MM.1S (cell line): ENCODE data around the gene IGFL1.

Source experiments
- EZH2 ChIP-seq: fragments of 300-600 bp; sonication (generic); optimal IDR thresholded peaks from 2 replicates; pipeline ENCODE3; 2017; ENCODE audit warnings: low read depth, mild to moderate bottlenecking, antibody characterized with exemption, low read length, mixed read lengths
- TF ChIP-seq, protein P1 (sequence below): fragments of 300-600 bp; sonication (generic); IDR thresholded peaks from 2 replicates; pipeline ENCODE4 v1.5.1; 2016; ENCODE audit warnings: antibody characterized with exemption, low read length, mixed read lengths

DNA sequence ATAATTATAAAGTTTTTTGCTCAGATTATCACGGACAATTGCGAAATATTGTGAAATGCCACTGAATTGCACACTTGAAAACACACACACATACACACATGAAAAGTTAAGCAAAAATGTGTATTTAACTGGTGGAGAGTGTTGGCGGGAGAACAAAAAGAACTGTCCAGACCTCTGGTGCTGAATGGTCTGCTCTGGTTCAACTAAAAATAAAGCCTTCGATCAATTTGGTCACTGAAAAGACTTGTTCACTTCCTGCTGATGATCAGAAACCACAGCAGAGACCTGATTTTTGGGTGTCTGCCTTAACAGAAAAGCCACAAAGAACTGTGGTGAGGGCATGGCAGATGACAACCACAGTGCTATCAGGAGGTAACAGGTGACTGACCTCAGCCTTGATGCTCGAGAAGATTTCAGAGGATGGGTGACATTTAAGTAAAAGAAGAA is 4.0 kb upstream of the IGFL1 start:
- TF ChIP-seq, protein P1, sequence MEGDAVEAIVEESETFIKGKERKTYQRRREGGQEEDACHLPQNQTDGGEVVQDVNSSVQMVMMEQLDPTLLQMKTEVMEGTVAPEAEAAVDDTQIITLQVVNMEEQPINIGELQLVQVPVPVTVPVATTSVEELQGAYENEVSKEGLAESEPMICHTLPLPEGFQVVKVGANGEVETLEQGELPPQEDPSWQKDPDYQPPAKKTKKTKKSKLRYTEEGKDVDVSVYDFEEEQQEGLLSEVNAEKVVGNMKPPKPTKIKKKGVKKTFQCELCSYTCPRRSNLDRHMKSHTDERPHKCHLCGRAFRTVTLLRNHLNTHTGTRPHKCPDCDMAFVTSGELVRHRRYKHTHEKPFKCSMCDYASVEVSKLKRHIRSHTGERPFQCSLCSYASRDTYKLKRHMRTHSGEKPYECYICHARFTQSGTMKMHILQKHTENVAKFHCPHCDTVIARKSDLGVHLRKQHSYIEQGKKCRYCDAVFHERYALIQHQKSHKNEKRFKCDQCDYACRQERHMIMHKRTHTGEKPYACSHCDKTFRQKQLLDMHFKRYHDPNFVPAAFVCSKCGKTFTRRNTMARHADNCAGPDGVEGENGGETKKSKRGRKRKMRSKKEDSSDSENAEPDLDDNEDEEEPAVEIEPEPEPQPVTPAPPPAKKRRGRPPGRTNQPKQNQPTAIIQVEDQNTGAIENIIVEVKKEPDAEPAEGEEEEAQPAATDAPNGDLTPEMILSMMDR, result no peak
- no peak for TF ChIP-seq EZH2
